Keratinocyte (primary cell): Measurements from ENCODE around the gene DAB1.

Experiments used
- EZH2 ChIP-seq: IDR thresholded peaks from one replicate; pipeline ENCODE4 v1.6.1; 2012; ENCODE audit warnings: inconsistent platforms, mild to moderate bottlenecking, low read length, moderate library complexity
- TF ChIP-seq, protein P1 (sequence below), 3 experiments: IDR thresholded peaks in 1 of 3; conservative IDR thresholded peaks in 1 of 3; optimal IDR thresholded peaks in 1 of 3; 2 replicates in 2 of 3; 3 replicates in 1 of 3; pipeline versions ENCODE3 to v1.5.1; 2011; ENCODE audit warnings: low read length in 3 of 3, mild to moderate bottlenecking in 3 of 3, moderate library complexity in 2 of 3, control low read depth in 1 of 3, inconsistent platforms in 1 of 3; ENCODE audit not compliant: insufficient read depth in 2 of 3; ENCODE audit errors: extremely low read depth in 1 of 3

GRCh38 chr1:56991576-56991975, 432.3 kb downstream of the DAB1 start:
- TF ChIP-seq, protein P1, sequence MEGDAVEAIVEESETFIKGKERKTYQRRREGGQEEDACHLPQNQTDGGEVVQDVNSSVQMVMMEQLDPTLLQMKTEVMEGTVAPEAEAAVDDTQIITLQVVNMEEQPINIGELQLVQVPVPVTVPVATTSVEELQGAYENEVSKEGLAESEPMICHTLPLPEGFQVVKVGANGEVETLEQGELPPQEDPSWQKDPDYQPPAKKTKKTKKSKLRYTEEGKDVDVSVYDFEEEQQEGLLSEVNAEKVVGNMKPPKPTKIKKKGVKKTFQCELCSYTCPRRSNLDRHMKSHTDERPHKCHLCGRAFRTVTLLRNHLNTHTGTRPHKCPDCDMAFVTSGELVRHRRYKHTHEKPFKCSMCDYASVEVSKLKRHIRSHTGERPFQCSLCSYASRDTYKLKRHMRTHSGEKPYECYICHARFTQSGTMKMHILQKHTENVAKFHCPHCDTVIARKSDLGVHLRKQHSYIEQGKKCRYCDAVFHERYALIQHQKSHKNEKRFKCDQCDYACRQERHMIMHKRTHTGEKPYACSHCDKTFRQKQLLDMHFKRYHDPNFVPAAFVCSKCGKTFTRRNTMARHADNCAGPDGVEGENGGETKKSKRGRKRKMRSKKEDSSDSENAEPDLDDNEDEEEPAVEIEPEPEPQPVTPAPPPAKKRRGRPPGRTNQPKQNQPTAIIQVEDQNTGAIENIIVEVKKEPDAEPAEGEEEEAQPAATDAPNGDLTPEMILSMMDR (optimal IDR thresholded peaks at IDR 0.05 in 1 of 3, IDR thresholded peaks at IDR 0.05 in 1 of 3, conservative IDR thresholded peaks at IDR 0.05 in 1 of 3; ENCODE audit: extremely low read depth in 1 of 3, insufficient read depth in 2 of 3, low read length in 3 of 3): no peak
- no peak for TF ChIP-seq EZH2
